GM12874 (cell line): Measurements from ENCODE around the gene CATSPERZ.

Source experiments
- CTCF ChIP-seq: IDR thresholded peaks from 2 replicates; pipeline ENCODE4 v1.5.1; 2011; ENCODE audit warnings: low read depth, mild to moderate bottlenecking, control low read depth, low read length, moderate library complexity; ENCODE audit not compliant: insufficient read depth

Gene CATSPERZ

GRCh38 chr11:64299847-64300648 is at the start of gene CATSPERZ:
TSS of gene CATSPERZ (plus strand) at chr11:64300358. CDS start at chr11:64300411, 53 bp downstream.
- TF ChIP-seq CTCF: no peak

- TF ChIP-seq CTCF: no peak
Observed at GRCh38 chr11:64250415-64251015, 49.6 kb upstream of the CATSPERZ start.

- peak; percentile 77 for TF ChIP-seq CTCF
Observed at GRCh38 chr11:64251016-64251752, 49.0 kb upstream of the CATSPERZ start, which contains the start of gene PLCB3. TSS of gene PLCB3 (plus strand) at chr11:64251530. CDS start at chr11:64251650, 120 bp downstream.

- TF ChIP-seq CTCF: no peak
Observed at GRCh38 chr11:64251753-64252002, 48.5 kb upstream of the CATSPERZ start.

GRCh38 chr11:64252003-64252872 is 47.9 kb upstream of the CATSPERZ start:
- TF ChIP-seq CTCF: peak; percentile 48

- TF ChIP-seq CTCF: no peak
Observed at GRCh38 chr11:64253043-64253442, 47.1 kb upstream of the CATSPERZ start.
